Measurements from ENCODE around the gene SHMT1.

The SHMT1 gene

DNA sequence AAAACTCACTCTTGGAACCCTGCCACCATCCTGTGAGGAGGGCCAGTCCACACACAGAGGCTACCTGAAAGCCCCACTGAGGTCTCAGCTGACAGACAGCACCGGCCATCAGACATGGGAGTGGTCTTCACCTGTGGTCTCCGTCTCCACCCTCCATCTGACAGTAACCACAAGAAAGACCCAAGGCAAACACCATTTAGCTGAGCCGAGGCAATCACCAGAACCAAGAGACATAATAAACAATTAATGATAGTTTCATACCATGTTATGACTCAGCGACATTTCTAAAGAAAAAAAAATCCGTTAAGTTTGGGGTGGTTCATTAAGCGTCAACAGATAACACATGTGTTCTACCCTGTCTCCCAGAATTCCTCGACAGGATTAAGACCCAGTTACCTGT is 8.1 kb upstream of the SHMT1 start:
- no peak for TF ChIP-seq ZNF8 (CRISPR knock-in tag; IDR thresholded peaks at IDR 0.05)
- no peak for TF ChIP-seq ZNF70 (CRISPR knock-in tag; IDR thresholded peaks at IDR 0.05)
- ATAC-seq: no peak

DNA sequence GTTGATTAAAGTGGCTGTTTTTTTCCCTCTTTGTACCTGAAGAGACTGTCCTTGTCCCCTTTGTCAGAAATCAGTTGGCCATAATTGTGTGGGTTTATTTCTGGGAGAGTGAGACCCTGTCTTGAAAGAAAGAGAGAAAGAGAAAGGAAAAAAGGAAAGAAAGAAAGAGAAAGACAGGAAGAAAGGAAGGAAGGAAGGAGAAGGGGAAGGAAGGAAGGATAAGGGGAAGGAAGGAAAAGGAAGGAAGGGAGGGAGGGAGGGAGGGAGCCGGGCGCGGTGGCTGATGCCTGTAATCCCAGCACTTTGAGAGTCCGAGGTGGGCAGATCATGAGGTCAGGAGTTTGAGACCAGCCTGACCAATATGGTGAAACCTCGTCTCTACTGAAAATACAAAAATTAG is 7.4 kb upstream of the SHMT1 start:
- TF ChIP-seq ZC3H10 (CRISPR knock-in tag; IDR thresholded peaks at IDR 0.05) (no peak), TOX (CRISPR knock-in tag; IDR thresholded peaks at IDR 0.05; ENCODE audit: borderline replicate concordance) (no peak), ZFP30 (CRISPR knock-in tag; IDR thresholded peaks at IDR 0.05) (no peak), SNAI2 (CRISPR knock-in tag; IDR thresholded peaks at IDR 0.05) (no peak), CSDC2 (CRISPR knock-in tag; IDR thresholded peaks at IDR 0.05) (no peak), RARB (CRISPR knock-in tag; IDR thresholded peaks at IDR 0.05) (no peak), ZNF8 (CRISPR knock-in tag; IDR thresholded peaks at IDR 0.05) (no peak), BACH2 (CRISPR knock-in tag; IDR thresholded peaks at IDR 0.05; ENCODE audit: borderline replicate concordance) (no peak), TCF4 (CRISPR knock-in tag; IDR thresholded peaks at IDR 0.05; ENCODE audit: borderline replicate concordance) (no peak), ZFP3 (CRISPR knock-in tag; IDR thresholded peaks at IDR 0.05) (no peak), PPARA (CRISPR knock-in tag; IDR thresholded peaks at IDR 0.05; ENCODE audit: borderline replicate concordance) (no peak), ARNTL (CRISPR knock-in tag; IDR thresholded peaks at IDR 0.05; ENCODE audit: borderline replicate concordance, low read depth) (no peak), ZNF565 (CRISPR knock-in tag; conservative IDR thresholded peaks at IDR 0.05; ENCODE audit: low read depth) (no peak), ISL1 (CRISPR knock-in tag; IDR thresholded peaks at IDR 0.05) (no peak), ESRRG (CRISPR knock-in tag; IDR thresholded peaks at IDR 0.05) (no peak), OSR1 (CRISPR knock-in tag; IDR thresholded peaks at IDR 0.05) (no peak), ZNF70 (CRISPR knock-in tag; IDR thresholded peaks at IDR 0.05) (no peak)
- TF ChIP-seq, protein P1, sequence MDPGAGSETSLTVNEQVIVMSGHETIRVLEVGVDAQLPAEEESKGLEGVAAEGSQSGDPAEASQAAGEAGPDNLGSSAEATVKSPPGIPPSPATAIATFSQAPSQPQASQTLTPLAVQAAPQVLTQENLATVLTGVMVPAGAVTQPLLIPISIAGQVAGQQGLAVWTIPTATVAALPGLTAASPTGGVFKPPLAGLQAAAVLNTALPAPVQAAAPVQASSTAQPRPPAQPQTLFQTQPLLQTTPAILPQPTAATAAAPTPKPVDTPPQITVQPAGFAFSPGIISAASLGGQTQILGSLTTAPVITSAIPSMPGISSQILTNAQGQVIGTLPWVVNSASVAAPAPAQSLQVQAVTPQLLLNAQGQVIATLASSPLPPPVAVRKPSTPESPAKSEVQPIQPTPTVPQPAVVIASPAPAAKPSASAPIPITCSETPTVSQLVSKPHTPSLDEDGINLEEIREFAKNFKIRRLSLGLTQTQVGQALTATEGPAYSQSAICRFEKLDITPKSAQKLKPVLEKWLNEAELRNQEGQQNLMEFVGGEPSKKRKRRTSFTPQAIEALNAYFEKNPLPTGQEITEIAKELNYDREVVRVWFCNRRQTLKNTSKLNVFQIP (CRISPR knock-in tag; IDR thresholded peaks at IDR 0.05; ENCODE audit: borderline replicate concordance, low read depth): no peak
- TF ChIP-seq, protein P2, sequence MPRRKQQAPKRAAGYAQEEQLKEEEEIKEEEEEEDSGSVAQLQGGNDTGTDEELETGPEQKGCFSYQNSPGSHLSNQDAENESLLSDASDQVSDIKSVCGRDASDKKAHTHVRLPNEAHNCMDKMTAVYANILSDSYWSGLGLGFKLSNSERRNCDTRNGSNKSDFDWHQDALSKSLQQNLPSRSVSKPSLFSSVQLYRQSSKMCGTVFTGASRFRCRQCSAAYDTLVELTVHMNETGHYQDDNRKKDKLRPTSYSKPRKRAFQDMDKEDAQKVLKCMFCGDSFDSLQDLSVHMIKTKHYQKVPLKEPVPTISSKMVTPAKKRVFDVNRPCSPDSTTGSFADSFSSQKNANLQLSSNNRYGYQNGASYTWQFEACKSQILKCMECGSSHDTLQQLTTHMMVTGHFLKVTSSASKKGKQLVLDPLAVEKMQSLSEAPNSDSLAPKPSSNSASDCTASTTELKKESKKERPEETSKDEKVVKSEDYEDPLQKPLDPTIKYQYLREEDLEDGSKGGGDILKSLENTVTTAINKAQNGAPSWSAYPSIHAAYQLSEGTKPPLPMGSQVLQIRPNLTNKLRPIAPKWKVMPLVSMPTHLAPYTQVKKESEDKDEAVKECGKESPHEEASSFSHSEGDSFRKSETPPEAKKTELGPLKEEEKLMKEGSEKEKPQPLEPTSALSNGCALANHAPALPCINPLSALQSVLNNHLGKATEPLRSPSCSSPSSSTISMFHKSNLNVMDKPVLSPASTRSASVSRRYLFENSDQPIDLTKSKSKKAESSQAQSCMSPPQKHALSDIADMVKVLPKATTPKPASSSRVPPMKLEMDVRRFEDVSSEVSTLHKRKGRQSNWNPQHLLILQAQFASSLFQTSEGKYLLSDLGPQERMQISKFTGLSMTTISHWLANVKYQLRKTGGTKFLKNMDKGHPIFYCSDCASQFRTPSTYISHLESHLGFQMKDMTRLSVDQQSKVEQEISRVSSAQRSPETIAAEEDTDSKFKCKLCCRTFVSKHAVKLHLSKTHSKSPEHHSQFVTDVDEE (CRISPR knock-in tag; IDR thresholded peaks at IDR 0.05): no peak
- TF ChIP-seq, protein P3, sequence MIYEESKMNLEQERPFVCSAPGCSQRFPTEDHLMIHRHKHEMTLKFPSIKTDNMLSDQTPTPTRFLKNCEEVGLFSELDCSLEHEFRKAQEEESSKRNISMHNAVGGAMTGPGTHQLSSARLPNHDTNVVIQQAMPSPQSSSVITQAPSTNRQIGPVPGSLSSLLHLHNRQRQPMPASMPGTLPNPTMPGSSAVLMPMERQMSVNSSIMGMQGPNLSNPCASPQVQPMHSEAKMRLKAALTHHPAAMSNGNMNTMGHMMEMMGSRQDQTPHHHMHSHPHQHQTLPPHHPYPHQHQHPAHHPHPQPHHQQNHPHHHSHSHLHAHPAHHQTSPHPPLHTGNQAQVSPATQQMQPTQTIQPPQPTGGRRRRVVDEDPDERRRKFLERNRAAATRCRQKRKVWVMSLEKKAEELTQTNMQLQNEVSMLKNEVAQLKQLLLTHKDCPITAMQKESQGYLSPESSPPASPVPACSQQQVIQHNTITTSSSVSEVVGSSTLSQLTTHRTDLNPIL (CRISPR knock-in tag; IDR thresholded peaks at IDR 0.05; ENCODE audit: low read depth): no peak
- ATAC-seq: no peak

DNA sequence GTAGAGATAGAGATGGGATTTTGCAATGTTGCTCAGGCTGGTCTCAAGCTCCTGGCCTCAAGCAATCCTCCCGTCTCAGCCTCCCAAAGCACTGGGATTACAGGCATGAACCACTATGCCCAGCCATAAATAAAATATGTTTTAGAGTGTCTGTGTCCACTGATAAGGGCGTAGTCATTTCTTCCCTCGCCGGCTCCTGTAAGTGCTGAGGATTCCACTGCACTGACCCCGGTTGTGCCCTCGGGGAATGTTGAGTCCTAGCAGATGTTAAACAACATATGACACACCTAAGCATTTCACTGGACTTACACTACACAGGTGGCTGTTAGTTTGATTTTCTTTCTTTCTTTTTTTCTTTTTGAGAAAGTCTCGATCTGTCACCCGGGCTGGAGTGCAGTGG is 5.6 kb upstream of the SHMT1 start:
- ATAC-seq: no peak
- TF ChIP-seq GLIS3 (CRISPR knock-in tag; IDR thresholded peaks at IDR 0.05) (no peak), RARB (CRISPR knock-in tag; IDR thresholded peaks at IDR 0.05) (no peak), ZC3H10 (CRISPR knock-in tag; IDR thresholded peaks at IDR 0.05) (no peak), OSR1 (CRISPR knock-in tag; IDR thresholded peaks at IDR 0.05) (no peak), ESRRG (CRISPR knock-in tag; IDR thresholded peaks at IDR 0.05) (no peak), PPARA (CRISPR knock-in tag; IDR thresholded peaks at IDR 0.05; ENCODE audit: borderline replicate concordance) (no peak), BACH2 (CRISPR knock-in tag; IDR thresholded peaks at IDR 0.05; ENCODE audit: borderline replicate concordance) (no peak), ZNF565 (CRISPR knock-in tag; conservative IDR thresholded peaks at IDR 0.05; ENCODE audit: low read depth) (no peak), ZNF8 (CRISPR knock-in tag; IDR thresholded peaks at IDR 0.05) (no peak), ARNTL (CRISPR knock-in tag; IDR thresholded peaks at IDR 0.05; ENCODE audit: borderline replicate concordance, low read depth) (no peak)
- TF ChIP-seq, protein P3 (CRISPR knock-in tag; IDR thresholded peaks at IDR 0.05; ENCODE audit: low read depth): no peak
- TF ChIP-seq, protein P4, sequence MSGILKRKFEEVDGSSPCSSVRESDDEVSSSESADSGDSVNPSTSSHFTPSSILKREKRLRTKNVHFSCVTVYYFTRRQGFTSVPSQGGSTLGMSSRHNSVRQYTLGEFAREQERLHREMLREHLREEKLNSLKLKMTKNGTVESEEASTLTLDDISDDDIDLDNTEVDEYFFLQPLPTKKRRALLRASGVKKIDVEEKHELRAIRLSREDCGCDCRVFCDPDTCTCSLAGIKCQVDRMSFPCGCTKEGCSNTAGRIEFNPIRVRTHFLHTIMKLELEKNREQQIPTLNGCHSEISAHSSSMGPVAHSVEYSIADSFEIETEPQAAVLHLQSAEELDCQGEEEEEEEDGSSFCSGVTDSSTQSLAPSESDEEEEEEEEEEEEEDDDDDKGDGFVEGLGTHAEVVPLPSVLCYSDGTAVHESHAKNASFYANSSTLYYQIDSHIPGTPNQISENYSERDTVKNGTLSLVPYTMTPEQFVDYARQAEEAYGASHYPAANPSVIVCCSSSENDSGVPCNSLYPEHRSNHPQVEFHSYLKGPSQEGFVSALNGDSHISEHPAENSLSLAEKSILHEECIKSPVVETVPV (CRISPR knock-in tag; IDR thresholded peaks at IDR 0.05): no peak
- TF ChIP-seq, protein P1 (CRISPR knock-in tag; IDR thresholded peaks at IDR 0.05; ENCODE audit: borderline replicate concordance, low read depth): no peak

Data from SK-N-SH treated with all-trans-retinoic acid at 6 μM for 48 hours (cell line).